ENCODE data around the gene B4GALNT2. TPM values are rescaled to one million over a fixed set of nuclear protein-coding genes. Genes with fewer than 3 reads are reported as not detected.

B4GALNT2 gene
- total RNA-seq, 4 donors from 2014 or later = 0.68 to 2.6 (median 2.1) TPM

GRCh38 chr17:49225554-49226236, 93.1 kb downstream of the B4GALNT2 start:
- Histone ChIP-seq H3K36me3 (no peaks in the 10 kb centered on the region), H3K4me1 (peaks cover 31% of the 10 kb centered on the region), H3K9me3 (no peaks in the 10 kb centered on the region), H3K27ac (no peak overlapping the region), H3K4me3 (no peak overlapping the region), H3K27me3 (peaks cover 77% of the 10 kb centered on the region)
- TF ChIP-seq EP300 (IDR thresholded peaks at IDR 0.05) (no peak), POLR2AphosphoS5 (IDR thresholded peaks at IDR 0.05) (no peak), POLR2A (IDR thresholded peaks at IDR 0.05) (no peak), CTCF (IDR thresholded peaks at IDR 0.05) (no peak)
- 79% methylated on average over 8 of the region's 8 CpGs for WGBS
- no peak for DNase-seq (ENCODE audit: low spot score in 2 of 2)

Other genes with a start within 250 kb of the B4GALNT2 start
- 100 to 1,000 TPM in 3 of 4 donors, 10 to 100 TPM in 1; 79.8 to 128 (median 112) TPM for gene ATP5MC1, start 240.0 kb upstream of the B4GALNT2 start, total RNA-seq
- 10 to 100 TPM; 57.2 to 73.2 (median 69.7) TPM for gene UBE2Z, start 224.4 kb upstream of the B4GALNT2 start, total RNA-seq
- gene SNF8, start 187.9 kb upstream of the B4GALNT2 start, total RNA-seq = 10 to 100 TPM; 41.1 to 80.1 (median 63.6) TPM
- not detected for gene GIP, start 164.2 kb upstream of the B4GALNT2 start, total RNA-seq
- gene IGF2BP1, start 135.4 kb upstream of the B4GALNT2 start, total RNA-seq = not detected
- 1 to 10 TPM in 1 of 4 donors, not detected in 3; 1.7 TPM for gene GNGT2, start 77.8 kb downstream of the B4GALNT2 start, total RNA-seq
- 1 to 10 TPM; 2.3 to 6.7 (median 3.0) TPM for gene ABI3, start 77.9 kb downstream of the B4GALNT2 start, total RNA-seq
- under 1 TPM in 2 of 4 donors, not detected in 2; 0.70 to 0.79 TPM for gene PHOSPHO1, start 98.0 kb downstream of the B4GALNT2 start, total RNA-seq
- gene ZNF652, start 229.5 kb downstream of the B4GALNT2 start, total RNA-seq = 100 to 1,000 TPM in 1 of 4 donors, 10 to 100 TPM in 3; 76.6 to 148 (median 83.2) TPM